Right atrium auricular region (tissue), 2 donors: ENCODE results near the gene PRR12. TPM values are rescaled to one million over a fixed set of nuclear protein-coding genes. Genes with fewer than 3 reads are reported as not detected.

Source experiments
- DNase-seq: peaks from one replicate; pipeline ENCODE4 v3.0.0-alpha.2; 2019; ENCODE audit warnings: low spot score
- H3K27ac ChIP-seq, 2 donors: fragments of 200-600 bp; sonication (generic); 1 replicate in 1 of 2; 2 replicates in 1 of 2; pipeline ENCODE4 v1.5.1; 2016 to 2019
- H3K27me3 ChIP-seq, 2 donors: fragments of 200-600 bp; sonication (generic); one replicate each; pipeline versions ENCODE4 v1.5.1 to v1.6.0; 2017 to 2019
- H3K36me3 ChIP-seq: fragments of 200-600 bp; sonication (generic); one replicate; pipeline ENCODE4 v1.5.1; 2016
- H3K4me1 ChIP-seq, 2 donors: fragments of 200-600 bp; sonication (generic); one replicate each; pipeline versions ENCODE4 v1.5.1 to v1.6.0; 2017 to 2019
- H3K4me3 ChIP-seq, 2 donors: fragments of 200-600 bp; sonication (generic); 1 replicate in 1 of 2; 2 replicates in 1 of 2; pipeline ENCODE4 v1.5.1; 2017 to 2019; ENCODE audit warnings: mild to moderate bottlenecking in 1 of 2, moderate library complexity in 1 of 2
- H3K9me3 ChIP-seq, 2 donors: fragments of 200-600 bp; sonication (generic); one replicate each; pipeline ENCODE4 v1.5.1; 2019
- total RNA-seq, 2 donors: library from RNA; depleted of rRNA; stranded (reverse); fragments of >200 nt; gene quantifications; one replicate each; pipeline ENCODE4 v1.1.0, GENCODE V29; 2016
- TF ChIP-seq, protein P1 (sequence below), 2 donors: fragments of 200-600 bp; sonication (generic); IDR thresholded peaks; one replicate each; pipeline ENCODE4 v1.5.1; 2019; ENCODE audit warnings: antibody characterized with exemption in 2 of 2

The PRR12 gene
- total RNA-seq, 2 donors from 2014 or later = 6.6 to 13.3 TPM

DNA sequence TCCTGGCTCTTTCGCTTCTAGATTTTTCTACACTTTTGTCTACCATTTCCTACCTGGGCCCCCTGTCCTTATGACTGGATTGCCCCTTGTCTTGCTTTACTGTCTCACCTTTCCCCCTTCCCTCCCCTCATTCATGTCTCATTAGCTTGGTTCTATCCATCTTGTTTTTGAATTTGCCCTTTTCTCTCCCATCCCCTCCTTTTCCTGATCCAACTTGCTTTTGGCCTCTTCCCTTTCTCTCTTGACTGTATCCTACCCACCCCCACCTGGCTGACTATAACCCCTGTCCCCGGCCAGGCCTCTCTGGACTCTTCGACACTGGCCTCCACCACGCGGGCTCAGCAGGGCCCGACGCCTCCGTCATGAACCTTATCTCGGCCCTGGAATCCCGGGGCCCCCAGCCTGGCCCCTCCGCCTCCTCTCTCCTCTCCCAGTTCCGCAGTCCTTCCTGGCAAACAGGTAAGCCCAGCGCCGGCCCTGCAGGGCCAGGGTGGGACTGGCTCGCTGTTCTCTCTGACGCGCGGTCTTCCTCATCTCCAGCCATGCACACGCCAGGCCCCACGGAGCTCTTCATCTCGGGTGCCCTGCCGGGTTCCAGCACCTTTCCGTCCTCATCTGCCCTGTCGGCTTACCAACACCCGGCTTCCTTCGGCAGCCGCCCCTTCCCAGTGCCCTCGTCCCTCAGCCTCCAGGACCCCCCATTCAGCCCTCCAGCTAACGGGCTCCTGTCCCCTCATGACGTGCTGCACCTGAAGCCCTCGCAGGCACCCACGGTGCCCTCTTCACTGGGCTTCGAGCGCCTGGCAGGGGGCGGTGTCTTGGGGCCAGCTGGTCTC lies 3.4 kb downstream of the PRR12 start:
- H3K36me3 ChIP-seq = peaks cover 56% of the 10 kb centered on the region
- peak overlapping the region; percentile 58 to 95 for H3K27ac ChIP-seq
- no peaks in the 10 kb centered on the region for H3K9me3 ChIP-seq
- DNase-seq = no peak
- TF ChIP-seq, protein P1, sequence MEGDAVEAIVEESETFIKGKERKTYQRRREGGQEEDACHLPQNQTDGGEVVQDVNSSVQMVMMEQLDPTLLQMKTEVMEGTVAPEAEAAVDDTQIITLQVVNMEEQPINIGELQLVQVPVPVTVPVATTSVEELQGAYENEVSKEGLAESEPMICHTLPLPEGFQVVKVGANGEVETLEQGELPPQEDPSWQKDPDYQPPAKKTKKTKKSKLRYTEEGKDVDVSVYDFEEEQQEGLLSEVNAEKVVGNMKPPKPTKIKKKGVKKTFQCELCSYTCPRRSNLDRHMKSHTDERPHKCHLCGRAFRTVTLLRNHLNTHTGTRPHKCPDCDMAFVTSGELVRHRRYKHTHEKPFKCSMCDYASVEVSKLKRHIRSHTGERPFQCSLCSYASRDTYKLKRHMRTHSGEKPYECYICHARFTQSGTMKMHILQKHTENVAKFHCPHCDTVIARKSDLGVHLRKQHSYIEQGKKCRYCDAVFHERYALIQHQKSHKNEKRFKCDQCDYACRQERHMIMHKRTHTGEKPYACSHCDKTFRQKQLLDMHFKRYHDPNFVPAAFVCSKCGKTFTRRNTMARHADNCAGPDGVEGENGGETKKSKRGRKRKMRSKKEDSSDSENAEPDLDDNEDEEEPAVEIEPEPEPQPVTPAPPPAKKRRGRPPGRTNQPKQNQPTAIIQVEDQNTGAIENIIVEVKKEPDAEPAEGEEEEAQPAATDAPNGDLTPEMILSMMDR (IDR thresholded peaks at IDR 0.05) = no peak
- H3K27me3 ChIP-seq = no peaks in the 10 kb centered on the region
- peaks cover 0 to 33% of the 10 kb centered on the region in 2 donors for H3K4me1 ChIP-seq
- H3K4me3 ChIP-seq = no peak overlapping the region

DNA sequence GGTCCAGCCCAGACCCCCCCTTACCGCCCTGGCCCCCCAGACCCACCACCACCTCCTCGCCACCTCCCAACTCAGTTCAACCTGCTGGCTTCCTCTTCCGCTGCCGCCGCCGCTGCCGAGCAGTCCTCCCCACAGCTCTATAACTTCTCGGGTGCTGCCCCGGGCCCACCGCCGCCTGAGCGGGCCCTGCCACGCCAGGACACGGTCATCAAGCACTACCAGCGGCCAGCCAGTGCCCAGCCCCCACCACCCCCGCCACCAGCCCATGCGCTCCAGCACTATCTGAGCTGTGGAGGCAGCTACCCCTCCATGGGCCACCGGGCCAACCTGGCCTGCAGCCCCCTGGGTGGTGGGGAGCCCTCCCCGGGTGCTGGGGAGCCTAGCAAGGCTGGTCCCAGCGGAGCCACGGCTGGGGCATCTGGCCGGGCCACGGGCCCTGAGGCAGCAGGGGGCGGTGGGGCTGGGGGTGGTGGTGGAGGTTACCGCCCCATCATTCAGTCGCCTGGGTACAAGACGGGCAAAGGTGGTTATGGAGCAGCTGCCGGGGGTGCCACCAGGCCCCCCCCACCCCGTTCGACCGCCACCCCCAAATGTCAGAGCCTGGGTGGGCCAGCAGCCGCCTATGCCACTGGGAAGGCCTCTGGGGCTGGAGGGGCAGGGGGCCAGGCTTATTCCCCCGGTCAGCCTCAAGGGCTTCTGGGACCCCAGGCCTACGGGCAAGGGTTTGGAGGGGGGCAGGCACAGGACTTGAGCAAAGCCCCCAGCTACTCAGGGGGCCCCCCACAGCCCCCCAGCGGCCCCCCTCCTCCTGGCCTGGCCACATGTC lies 4.2 kb downstream of the PRR12 start:
- Histone ChIP-seq H3K36me3 (peaks cover 64% of the 10 kb centered on the region), H3K4me3 (no peak overlapping the region), H3K27me3 (no peaks in the 10 kb centered on the region), H3K9me3 (no peaks in the 10 kb centered on the region), H3K4me1 (peaks cover 0 to 27% of the 10 kb centered on the region in 2 donors), H3K27ac (no peak overlapping the region)
- no peak for DNase-seq
- TF ChIP-seq, protein P1 (IDR thresholded peaks at IDR 0.05) = no peak

DNA sequence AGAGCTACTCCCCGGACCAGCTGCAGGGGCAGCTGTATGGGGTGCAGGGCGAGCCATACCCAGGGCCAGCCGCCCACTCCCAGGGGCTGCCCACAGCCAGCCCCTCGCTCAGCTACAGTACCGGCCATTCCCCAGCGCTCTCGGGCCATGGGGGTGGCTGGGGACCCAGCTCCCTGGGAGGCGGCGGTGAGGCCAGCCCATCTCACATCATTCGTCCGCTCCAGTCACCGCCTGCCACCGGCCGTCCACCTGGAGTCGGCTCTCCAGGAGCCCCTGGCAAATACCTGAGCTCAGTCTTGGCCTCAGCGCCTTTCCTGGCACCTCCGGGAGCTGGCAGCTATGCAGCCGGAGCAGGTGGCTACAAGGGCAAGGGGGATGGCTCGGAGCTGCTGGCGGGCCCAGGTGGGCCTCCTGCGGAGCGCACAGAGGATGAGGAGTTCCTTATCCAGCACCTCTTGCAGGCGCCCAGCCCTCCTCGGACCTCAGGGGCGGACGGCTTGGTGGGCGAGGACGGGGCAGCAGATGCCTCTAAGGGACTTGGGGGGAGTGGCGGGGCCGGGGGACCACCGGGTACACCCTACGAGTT lies 4.9 kb downstream of the PRR12 start:
- no peak overlapping the region for H3K27ac ChIP-seq
- H3K27me3 ChIP-seq = no peaks in the 10 kb centered on the region
- no peak overlapping the region for H3K4me3 ChIP-seq
- peaks cover 66% of the 10 kb centered on the region for H3K36me3 ChIP-seq
- DNase-seq = no peak
- TF ChIP-seq, protein P1 (IDR thresholded peaks at IDR 0.05) = no peak
- peaks cover 0 to 22% of the 10 kb centered on the region in 2 donors for H3K4me1 ChIP-seq
- no peaks in the 10 kb centered on the region for H3K9me3 ChIP-seq

DNA sequence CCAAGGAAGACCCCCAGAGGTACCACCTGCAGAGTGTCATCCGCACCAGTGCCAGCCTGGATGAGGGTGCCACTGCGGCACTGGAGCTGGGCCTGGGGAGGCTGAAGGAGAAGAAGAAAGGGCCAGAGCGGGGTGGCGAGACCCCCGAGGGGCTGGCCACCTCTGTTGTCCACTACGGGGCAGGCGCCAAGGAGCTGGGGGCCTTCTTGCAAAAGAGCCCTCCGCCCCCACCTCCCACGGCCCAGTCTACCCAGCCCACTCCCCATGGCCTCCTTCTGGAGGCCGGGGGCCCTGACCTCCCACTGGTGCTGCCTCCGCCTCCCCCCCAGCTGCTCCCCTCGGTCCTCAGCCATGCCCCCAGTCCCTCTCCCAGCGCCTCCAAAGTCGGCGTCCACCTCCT lies 5.4 kb downstream of the PRR12 start:
- Histone ChIP-seq H3K4me3 (no peak overlapping the region), H3K27me3 (no peaks in the 10 kb centered on the region), H3K36me3 (peaks cover 70% of the 10 kb centered on the region), H3K4me1 (peaks cover 0 to 22% of the 10 kb centered on the region in 2 donors), H3K27ac (no peak overlapping the region), H3K9me3 (no peaks in the 10 kb centered on the region)
- DNase-seq = no peak
- TF ChIP-seq, protein P1 (IDR thresholded peaks at IDR 0.05) = no peak

DNA sequence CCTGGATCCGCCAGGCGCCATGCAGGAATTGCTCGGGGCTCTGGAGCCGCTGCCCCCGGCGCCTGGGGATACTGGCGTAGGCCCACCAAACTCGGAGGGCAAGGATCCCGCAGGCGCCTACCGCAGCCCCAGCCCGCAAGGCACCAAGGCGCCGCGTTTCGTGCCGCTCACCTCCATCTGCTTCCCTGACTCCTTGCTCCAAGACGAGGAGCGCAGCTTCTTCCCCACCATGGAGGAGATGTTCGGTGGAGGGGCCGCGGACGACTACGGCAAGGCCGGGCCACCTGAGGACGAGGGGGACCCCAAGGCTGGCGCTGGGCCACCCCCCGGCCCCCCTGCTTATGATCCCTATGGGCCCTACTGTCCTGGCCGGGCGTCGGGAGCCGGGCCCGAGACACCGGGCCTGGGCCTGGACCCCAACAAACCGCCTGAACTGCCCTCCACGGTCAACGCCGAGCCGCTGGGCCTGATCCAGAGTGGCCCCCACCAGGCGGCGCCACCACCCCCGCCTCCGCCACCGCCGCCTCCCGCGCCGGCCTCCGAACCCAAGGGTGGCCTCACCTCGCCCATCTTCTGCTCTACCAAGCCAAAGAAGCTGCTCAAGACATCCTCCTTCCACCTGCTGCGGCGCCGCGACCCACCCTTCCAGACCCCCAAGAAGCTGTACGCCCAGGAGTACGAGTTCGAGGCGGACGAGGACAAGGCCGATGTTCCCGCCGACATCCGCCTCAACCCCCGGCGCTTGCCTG lies 6.1 kb downstream of the PRR12 start:
- Histone ChIP-seq H3K4me1 (peaks cover 0 to 19% of the 10 kb centered on the region in 2 donors), H3K9me3 (no peaks in the 10 kb centered on the region), H3K36me3 (peaks cover 77% of the 10 kb centered on the region), H3K4me3 (no peak overlapping the region), H3K27ac (no peak overlapping the region), H3K27me3 (no peaks in the 10 kb centered on the region)
- DNase-seq = no peak
- TF ChIP-seq, protein P1 (IDR thresholded peaks at IDR 0.05) = no peak
